ENCODE results near the gene NT5DC2. TPM values are rescaled to one million over a fixed set of nuclear protein-coding genes. Genes with fewer than 3 reads are reported as not detected.

Gene NT5DC2
- total and polyA plus RNA-seq, 10 of the 15 experiments (the other 5 are each of a cell fraction or from before 2014, with no cell fraction given) = 21.6 to 135 (median 66.8) TPM

DNA sequence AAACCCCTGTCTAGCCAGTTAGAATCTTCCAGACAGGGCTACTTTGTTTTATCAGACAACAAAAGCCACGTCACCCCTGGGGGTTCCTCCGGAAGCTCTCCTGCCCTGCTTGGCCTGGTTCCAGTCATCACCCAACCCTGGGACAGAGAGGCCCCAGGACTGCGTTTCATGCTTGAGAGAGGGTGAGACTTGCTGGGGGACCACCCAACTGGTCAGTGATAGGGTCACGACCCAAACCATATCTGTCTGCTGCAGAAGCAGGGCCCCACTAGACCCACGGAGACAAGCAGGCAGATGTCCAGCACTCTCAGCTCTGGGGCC is 1.2 kb downstream of the NT5DC2 start (continued):
- TF ChIP-seq, protein P1, sequence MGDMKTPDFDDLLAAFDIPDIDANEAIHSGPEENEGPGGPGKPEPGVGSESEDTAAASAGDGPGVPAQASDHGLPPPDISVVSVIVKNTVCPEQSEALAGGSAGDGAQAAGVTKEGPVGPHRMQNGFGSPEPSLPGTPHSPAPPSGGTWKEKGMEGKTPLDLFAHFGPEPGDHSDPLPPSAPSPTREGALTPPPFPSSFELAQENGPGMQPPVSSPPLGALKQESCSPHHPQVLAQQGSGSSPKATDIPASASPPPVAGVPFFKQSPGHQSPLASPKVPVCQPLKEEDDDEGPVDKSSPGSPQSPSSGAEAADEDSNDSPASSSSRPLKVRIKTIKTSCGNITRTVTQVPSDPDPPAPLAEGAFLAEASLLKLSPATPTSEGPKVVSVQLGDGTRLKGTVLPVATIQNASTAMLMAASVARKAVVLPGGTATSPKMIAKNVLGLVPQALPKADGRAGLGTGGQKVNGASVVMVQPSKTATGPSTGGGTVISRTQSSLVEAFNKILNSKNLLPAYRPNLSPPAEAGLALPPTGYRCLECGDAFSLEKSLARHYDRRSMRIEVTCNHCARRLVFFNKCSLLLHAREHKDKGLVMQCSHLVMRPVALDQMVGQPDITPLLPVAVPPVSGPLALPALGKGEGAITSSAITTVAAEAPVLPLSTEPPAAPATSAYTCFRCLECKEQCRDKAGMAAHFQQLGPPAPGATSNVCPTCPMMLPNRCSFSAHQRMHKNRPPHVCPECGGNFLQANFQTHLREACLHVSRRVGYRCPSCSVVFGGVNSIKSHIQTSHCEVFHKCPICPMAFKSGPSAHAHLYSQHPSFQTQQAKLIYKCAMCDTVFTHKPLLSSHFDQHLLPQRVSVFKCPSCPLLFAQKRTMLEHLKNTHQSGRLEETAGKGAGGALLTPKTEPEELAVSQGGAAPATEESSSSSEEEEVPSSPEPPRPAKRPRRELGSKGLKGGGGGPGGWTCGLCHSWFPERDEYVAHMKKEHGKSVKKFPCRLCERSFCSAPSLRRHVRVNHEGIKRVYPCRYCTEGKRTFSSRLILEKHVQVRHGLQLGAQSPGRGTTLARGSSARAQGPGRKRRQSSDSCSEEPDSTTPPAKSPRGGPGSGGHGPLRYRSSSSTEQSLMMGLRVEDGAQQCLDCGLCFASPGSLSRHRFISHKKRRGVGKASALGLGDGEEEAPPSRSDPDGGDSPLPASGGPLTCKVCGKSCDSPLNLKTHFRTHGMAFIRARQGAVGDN (IDR thresholded peaks at IDR 0.05) = peak; percentile 28; the same call in 1 of the 2 replicates
- TF ChIP-seq CHD1 (IDR thresholded peaks at IDR 0.05; ENCODE audit: low read depth, low read length) (no peak), SREBF2 (IDR thresholded peaks at IDR 0.05; ENCODE audit: low read length) (no peak), CREM (IDR thresholded peaks at IDR 0.05; ENCODE audit: low read depth) (peak; percentile 55), HDAC6 (IDR thresholded peaks at IDR 0.05; ENCODE audit: unreplicated experiment) (no peak), SIN3A (IDR thresholded peaks at IDR 0.05; ENCODE audit: low read depth, low read length) (peak; percentile 19; the same call in 1 of the 2 replicates), FOS (IDR thresholded peaks at IDR 0.05; ENCODE audit: borderline replicate concordance, extremely low read depth, insufficient read length) (no peak), SUPT20H (IDR thresholded peaks at IDR 0.05; ENCODE audit: borderline replicate concordance, control insufficient read depth, low read depth, low read length) (no peak), ZBED1 (IDR thresholded peaks at IDR 0.05; ENCODE audit: borderline replicate concordance) (0 out of 2 replicates have a peak, but pooled peaks have one; percentile 12), POLR2A (IDR thresholded peaks at IDR 0.05; ENCODE audit: low read depth, low read length) (peak; percentile 57; the same call in 1 of the 2 replicates), WRNIP1 (IDR thresholded peaks at IDR 0.05; ENCODE audit: borderline replicate concordance, low read depth, low read length) (no peak), CBX3 (IDR thresholded peaks at IDR 0.05; ENCODE audit: borderline replicate concordance, low read depth) (no peak), YY1 (IDR thresholded peaks at IDR 0.05; ENCODE audit: low read depth, low read length) (no peak), STAT1 (conservative IDR thresholded peaks at IDR 0.05) (no peak), SMAD5 (IDR thresholded peaks at IDR 0.05; ENCODE audit: low read depth) (no peak), CREB1 (IDR thresholded peaks at IDR 0.05; ENCODE audit: low read depth) (peak; percentile 57), NBN (IDR thresholded peaks at IDR 0.05) (no peak; the same call in 1 of the 2 replicates), BMI1 (IDR thresholded peaks at IDR 0.05; ENCODE audit: borderline replicate concordance) (no peak), SREBF1 (IDR thresholded peaks at IDR 0.05; ENCODE audit: low read length) (no peak), SMAD1 (IDR thresholded peaks at IDR 0.05; ENCODE audit: low read depth, partially characterized antibody) (peak; percentile 41), BHLHE40 (IDR thresholded peaks at IDR 0.05; ENCODE audit: borderline replicate concordance in 1 of 2, low read depth in 2 of 2, low read length in 1 of 2) (0 out of 4 replicates have a peak, but pooled peaks have one; percentile 4 to 19)
- TF ChIP-seq, protein P2, sequence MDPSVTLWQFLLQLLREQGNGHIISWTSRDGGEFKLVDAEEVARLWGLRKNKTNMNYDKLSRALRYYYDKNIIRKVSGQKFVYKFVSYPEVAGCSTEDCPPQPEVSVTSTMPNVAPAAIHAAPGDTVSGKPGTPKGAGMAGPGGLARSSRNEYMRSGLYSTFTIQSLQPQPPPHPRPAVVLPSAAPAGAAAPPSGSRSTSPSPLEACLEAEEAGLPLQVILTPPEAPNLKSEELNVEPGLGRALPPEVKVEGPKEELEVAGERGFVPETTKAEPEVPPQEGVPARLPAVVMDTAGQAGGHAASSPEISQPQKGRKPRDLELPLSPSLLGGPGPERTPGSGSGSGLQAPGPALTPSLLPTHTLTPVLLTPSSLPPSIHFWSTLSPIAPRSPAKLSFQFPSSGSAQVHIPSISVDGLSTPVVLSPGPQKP (IDR thresholded peaks at IDR 0.05; ENCODE audit: low read depth, low read length) = peak; percentile 39; the same call in 1 of the 2 replicates
- TF ChIP-seq, protein P3, sequence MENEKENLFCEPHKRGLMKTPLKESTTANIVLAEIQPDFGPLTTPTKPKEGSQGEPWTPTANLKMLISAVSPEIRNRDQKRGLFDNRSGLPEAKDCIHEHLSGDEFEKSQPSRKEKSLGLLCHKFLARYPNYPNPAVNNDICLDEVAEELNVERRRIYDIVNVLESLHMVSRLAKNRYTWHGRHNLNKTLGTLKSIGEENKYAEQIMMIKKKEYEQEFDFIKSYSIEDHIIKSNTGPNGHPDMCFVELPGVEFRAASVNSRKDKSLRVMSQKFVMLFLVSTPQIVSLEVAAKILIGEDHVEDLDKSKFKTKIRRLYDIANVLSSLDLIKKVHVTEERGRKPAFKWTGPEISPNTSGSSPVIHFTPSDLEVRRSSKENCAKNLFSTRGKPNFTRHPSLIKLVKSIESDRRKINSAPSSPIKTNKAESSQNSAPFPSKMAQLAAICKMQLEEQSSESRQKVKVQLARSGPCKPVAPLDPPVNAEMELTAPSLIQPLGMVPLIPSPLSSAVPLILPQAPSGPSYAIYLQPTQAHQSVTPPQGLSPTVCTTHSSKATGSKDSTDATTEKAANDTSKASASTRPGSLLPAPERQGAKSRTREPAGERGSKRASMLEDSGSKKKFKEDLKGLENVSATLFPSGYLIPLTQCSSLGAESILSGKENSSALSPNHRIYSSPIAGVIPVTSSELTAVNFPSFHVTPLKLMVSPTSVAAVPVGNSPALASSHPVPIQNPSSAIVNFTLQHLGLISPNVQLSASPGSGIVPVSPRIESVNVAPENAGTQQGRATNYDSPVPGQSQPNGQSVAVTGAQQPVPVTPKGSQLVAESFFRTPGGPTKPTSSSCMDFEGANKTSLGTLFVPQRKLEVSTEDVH (IDR thresholded peaks at IDR 0.05; ENCODE audit: low read depth, partially characterized antibody) = no peak
